IMR-90 (cell line): ENCODE results near the gene DPYD. TPM values are rescaled to one million over a fixed set of nuclear protein-coding genes. Genes with fewer than 3 reads are reported as not detected.

Experiments
- ATAC-seq: fragments of 200-7000 bp; cut with Tn5 transposase; 2 replicates; pipeline ENCODE4 v1.9.1; 2020; ENCODE audit warnings: low read depth, mild to moderate bottlenecking, moderate library complexity
- BruUV-seq: library from RNA; stranded (reverse); fragments of 400-500 nt; replicated peaks from 2 replicates; lab custom pipeline; 2021; lab: Mats Ljungman, UMichigan
- CTCF ChIA-PET: fragments of 300-600 bp; formaldehyde crosslinking; extraction: SDS; loops from one replicate; lab custom pipeline; 2021; ENCODE audit warnings: antibody characterized with exemption; lab: Yijun Ruan, JAX
- POLR2A ChIA-PET: fragments of 300-600 bp; sonication (Branson Sonifier 250); formaldehyde crosslinking; loops from one replicate; lab custom pipeline; 2022; ENCODE audit warnings: antibody characterized with exemption; ENCODE audit not compliant: unreplicated experiment; lab: Charles Lee
- DNase-seq: peaks from one replicate; pipeline ENCODE4 v3.0.0; 2013
- H2AFZ ChIP-seq: replicated peaks from 2 replicates; pipeline ENCODE3; 2013; ENCODE audit warnings: low read length, mild to moderate bottlenecking; ENCODE audit not compliant: poor library complexity
- H2AK5ac ChIP-seq: 2 replicates; pipeline ENCODE4 v1.6.1; 2013; ENCODE audit warnings: low read depth, low read length, inconsistent platforms
- H2AK9ac ChIP-seq: replicated peaks from 2 replicates; pipeline ENCODE3; 2013; ENCODE audit warnings: mild to moderate bottlenecking, low read depth, low read length, moderate library complexity; ENCODE audit not compliant: poor library complexity
- H2BK120ac ChIP-seq: 2 replicates; pipeline ENCODE4 v1.6.1; 2013; ENCODE audit warnings: low read depth, low read length, inconsistent platforms
- H2BK15ac ChIP-seq: 3 replicates; pipeline ENCODE4 v1.6.1; 2013; ENCODE audit warnings: low read depth, low read length, inconsistent platforms
- H2BK20ac ChIP-seq: 2 replicates; pipeline ENCODE4 v1.6.1; 2013; ENCODE audit warnings: low read depth, mild to moderate bottlenecking, inconsistent platforms, low read length, moderate library complexity
- H2BK5ac ChIP-seq: 2 replicates; pipeline ENCODE4 v1.6.1; 2013; ENCODE audit warnings: mild to moderate bottlenecking, low read depth, low read length, inconsistent platforms; ENCODE audit not compliant: poor library complexity, severe bottlenecking
- H3K14ac ChIP-seq: replicated peaks from 2 replicates; pipeline ENCODE4 v1.6.1; 2013; ENCODE audit warnings: low read depth, low read length, inconsistent platforms
- H3K18ac ChIP-seq: 2 replicates; pipeline ENCODE4 v1.6.1; 2013; ENCODE audit warnings: low read depth, low read length, control low read depth
- H3K23ac ChIP-seq: 2 replicates; pipeline ENCODE4 v1.6.1; 2013; ENCODE audit warnings: low read depth, low read length, inconsistent platforms
- H3K27ac ChIP-seq: 2 replicates; pipeline ENCODE4 v1.5.1; 2013; ENCODE audit warnings: mild to moderate bottlenecking, control low read depth, low read length; ENCODE audit not compliant: insufficient read depth
- H3K27me3 ChIP-seq: 2 replicates; pipeline ENCODE4 v1.6.1; 2013; ENCODE audit warnings: low read length; ENCODE audit not compliant: control insufficient read depth, insufficient read depth
- H3K36me3 ChIP-seq: 2 replicates; pipeline ENCODE4 v1.6.1; 2013; ENCODE audit warnings: low read length, mixed read lengths; ENCODE audit not compliant: control insufficient read depth, insufficient read depth
- H3K4ac ChIP-seq: 2 replicates; pipeline ENCODE4 v1.6.1; 2013; ENCODE audit warnings: low read depth, low read length, inconsistent platforms
- H3K4me1 ChIP-seq: 2 replicates; pipeline ENCODE4 v1.6.1; 2013; ENCODE audit warnings: low read length, mixed read lengths; ENCODE audit not compliant: control insufficient read depth, insufficient read depth
- H3K4me2 ChIP-seq: 2 replicates; pipeline ENCODE4 v1.6.1; 2013; ENCODE audit warnings: low read depth, mild to moderate bottlenecking, control low read depth, low read length, moderate library complexity
- H3K4me3 ChIP-seq: 2 replicates; pipeline ENCODE4 v1.5.1; 2013; ENCODE audit warnings: low read depth, mild to moderate bottlenecking, control low read depth, low read length, moderate library complexity; ENCODE audit not compliant: insufficient read depth
- H3K56ac ChIP-seq: 2 replicates; pipeline ENCODE4 v1.6.1; 2013; ENCODE audit warnings: low read length, inconsistent platforms; ENCODE audit not compliant: insufficient read depth; ENCODE audit errors: extremely low read depth
- H3K79me1 ChIP-seq, 2 experiments: 2 replicates each; pipeline ENCODE4 v1.6.1; 2013; ENCODE audit warnings: low read length in 2 of 2, inconsistent platforms in 1 of 2, low read depth in 1 of 2
- H3K9ac ChIP-seq: 2 replicates; pipeline ENCODE4 v1.6.1; 2013; ENCODE audit warnings: low read depth, low read length, control low read depth
- H3K9me1 ChIP-seq: 2 replicates; pipeline ENCODE4 v1.6.1; 2013; ENCODE audit warnings: low read length, inconsistent platforms; ENCODE audit not compliant: insufficient read depth
- H3K9me3 ChIP-seq: 2 replicates; pipeline ENCODE4 v1.6.1; 2013; ENCODE audit warnings: low read length; ENCODE audit not compliant: control insufficient read depth, insufficient read depth
- H4K20me1 ChIP-seq: 2 replicates; pipeline ENCODE4 v1.6.1; 2013; ENCODE audit warnings: low read length, inconsistent platforms; ENCODE audit not compliant: insufficient read depth
- H4K5ac ChIP-seq: 2 replicates; pipeline ENCODE4 v1.6.1; 2013; ENCODE audit warnings: mild to moderate bottlenecking, low read depth, low read length, control low read depth
- H4K8ac ChIP-seq, 2 experiments: 2 replicates each; pipeline ENCODE4 v1.6.1; 2013; ENCODE audit warnings: low read depth in 2 of 2, low read length in 2 of 2, control low read depth in 1 of 2, inconsistent platforms in 1 of 2
- H4K91ac ChIP-seq: 2 replicates; pipeline ENCODE4 v1.6.1; 2013; ENCODE audit warnings: low read depth, low read length, inconsistent platforms; ENCODE audit not compliant: insufficient read depth
- BHLHE40 ChIP-seq: fragments of 150-350 bp; IDR thresholded peaks from 2 replicates; pipeline ENCODE4 v1.6.1; 2016; ENCODE audit warnings: mild to moderate bottlenecking, low read depth, low read length
- FOS ChIP-seq: fragments of 150-350 bp; IDR thresholded peaks from 2 replicates; pipeline ENCODE4 v1.6.1; 2016; ENCODE audit warnings: low read depth, low read length
- WGBS, 2 experiments: methylation state at CpG; one replicate each; pipeline versions ENCODE4 v1.1.5 to v1.1.7; 2013; ENCODE audit warnings: missing lambda C conversion rate in 2 of 2; ENCODE audit not compliant: insufficient read length in 1 of 2; ENCODE audit errors: extremely low coverage in 2 of 2; 5-methylcytosine and 5-hydroxymethylcytosine counted together
- dilution Hi-C: fragments of 300-500 bp; cut with HindIII; formaldehyde crosslinking; loops from one replicate; pipeline ENCODE4 v1.14.3; 2018; ENCODE audit warnings: low sequenced_read_pairs; ENCODE audit not compliant: unreplicated experiment
- in situ Hi-C: fragments of 300-500 bp; cut with MboI; formaldehyde crosslinking; loops from 3 replicates; pipeline ENCODE4 v1.14.3; 2019; ENCODE audit warnings: low sequenced_read_pairs, inconsistent platforms, mixed read lengths
- intact Hi-C: fragments of 100-400 bp; cut with micrococcal nuclease; formaldehyde crosslinking; loops from 2 replicates; pipeline ENCODE4 v1.10.0; 2022
- polyA plus RNA-seq, 3 experiments: library from polyadenylated mRNA; depleted of rRNA; stranded (reverse); fragments of >200 nt; gene quantifications; 2 replicates each; pipeline ENCODE4 v1.2.3, GENCODE V29; 2012; ENCODE audit warnings: low replicate concordance in 1 of 3
- total RNA-seq: library from RNA; depleted of rRNA; stranded (reverse); fragments of >200 nt; gene quantifications from 2 replicates; pipeline ENCODE4 v1.2.3, GENCODE V29; 2012
- TF ChIP-seq, protein P1 (sequence below): conservative IDR thresholded peaks from 2 replicates; pipeline ENCODE4 v1.5.1; 2012; ENCODE audit warnings: mild to moderate bottlenecking, low read depth, low read length, improper control_type of control experiment

Gene DPYD
- total and polyA plus RNA-seq, 2 of the 4 experiments (the other 2 are of a cell fraction): 9.3 to 47.3 TPM

DNA sequence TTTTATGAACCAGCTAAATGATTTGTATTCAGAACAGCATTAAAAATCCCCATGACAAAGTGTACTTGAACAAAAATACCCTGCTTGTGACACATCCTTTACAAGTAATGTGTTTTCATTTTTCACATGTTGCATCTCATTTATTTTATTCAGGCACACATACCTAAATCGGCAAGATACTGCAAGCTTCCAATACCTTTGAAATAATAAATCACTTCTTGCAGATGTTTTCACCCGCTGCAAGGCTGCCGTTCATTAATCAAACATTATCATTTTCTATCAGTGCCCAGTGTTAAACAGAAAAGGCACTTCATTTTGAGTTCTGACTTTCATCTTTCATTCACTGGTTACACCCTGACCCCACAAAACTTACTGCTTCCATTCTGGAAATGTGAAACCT is 269.6 kb downstream of the DPYD start:
- Histone ChIP-seq H3K36me3 (no peaks in the 10 kb centered on the region), H2AK9ac (no peak overlapping the region), H3K56ac (no peak overlapping the region), H2BK120ac (no peak overlapping the region), H2BK5ac (no peak overlapping the region), H3K79me1 (no peaks in the 10 kb centered on the region), H3K9me3 (peaks cover 3% of the 10 kb centered on the region), H4K20me1 (no peaks in the 10 kb centered on the region), H3K4ac (no peak overlapping the region), H3K9ac (no peak overlapping the region), H3K9me1 (no peaks in the 10 kb centered on the region), H3K4me3 (no peak overlapping the region), H3K4me1 (peaks cover 4% of the 10 kb centered on the region; the same call in 1 of the 2 replicates), H3K4me2 (no peak overlapping the region), H2BK15ac (no peak overlapping the region), H3K18ac (no peak overlapping the region), H3K14ac (no peak overlapping the region), H2BK20ac (no peak overlapping the region), H4K8ac (no peak overlapping the region), H2AFZ (no peak overlapping the region), H4K91ac (no peak overlapping the region), H3K27me3 (no peaks in the 10 kb centered on the region), H3K23ac (no peak overlapping the region), H4K5ac (no peak overlapping the region), H2AK5ac (no peak overlapping the region), H3K27ac (no peak overlapping the region)
- CTCF ChIA-PET: interaction anchor here (0.6 kb wide), 1 partner anchor 532 kb away, joined by 3 read pairs; no protein-coding TSS in a partner anchor
- no peak for ATAC-seq
- DNase-seq: no peak
- 55% methylated on average over 2 of the region's 3 CpGs; no CpG with 5 or more reads in 1 of the 2 experiments for WGBS, 2 experiments
- in situ Hi-C loops: no loop called here
- BruUV-seq: no TSS peak
- dilution Hi-C loops: no loop called here
- POLR2A ChIA-PET: no interaction called here
- TF ChIP-seq, protein P1, sequence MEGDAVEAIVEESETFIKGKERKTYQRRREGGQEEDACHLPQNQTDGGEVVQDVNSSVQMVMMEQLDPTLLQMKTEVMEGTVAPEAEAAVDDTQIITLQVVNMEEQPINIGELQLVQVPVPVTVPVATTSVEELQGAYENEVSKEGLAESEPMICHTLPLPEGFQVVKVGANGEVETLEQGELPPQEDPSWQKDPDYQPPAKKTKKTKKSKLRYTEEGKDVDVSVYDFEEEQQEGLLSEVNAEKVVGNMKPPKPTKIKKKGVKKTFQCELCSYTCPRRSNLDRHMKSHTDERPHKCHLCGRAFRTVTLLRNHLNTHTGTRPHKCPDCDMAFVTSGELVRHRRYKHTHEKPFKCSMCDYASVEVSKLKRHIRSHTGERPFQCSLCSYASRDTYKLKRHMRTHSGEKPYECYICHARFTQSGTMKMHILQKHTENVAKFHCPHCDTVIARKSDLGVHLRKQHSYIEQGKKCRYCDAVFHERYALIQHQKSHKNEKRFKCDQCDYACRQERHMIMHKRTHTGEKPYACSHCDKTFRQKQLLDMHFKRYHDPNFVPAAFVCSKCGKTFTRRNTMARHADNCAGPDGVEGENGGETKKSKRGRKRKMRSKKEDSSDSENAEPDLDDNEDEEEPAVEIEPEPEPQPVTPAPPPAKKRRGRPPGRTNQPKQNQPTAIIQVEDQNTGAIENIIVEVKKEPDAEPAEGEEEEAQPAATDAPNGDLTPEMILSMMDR: no peak
- no peak for TF ChIP-seq BHLHE40
- no peak for TF ChIP-seq FOS
- intact Hi-C loops: no loop called here
